K562 (cell line): ENCODE results near the gene IFITM2. TPM values are rescaled to one million over a fixed set of nuclear protein-coding genes. Genes with fewer than 3 reads are reported as not detected.

ENCODE experiments used
- CBX5 ChIP-seq: IDR thresholded peaks from 2 replicates; pipeline ENCODE4 v1.6.1; 2014; ENCODE audit warnings: low read depth, borderline replicate concordance
- CHD4 ChIP-seq: fragments of 200-600 bp; sonication (generic); IDR thresholded peaks from 3 replicates; pipeline ENCODE4 v1.6.1; 2012; ENCODE audit warnings: low read depth, mild to moderate bottlenecking, mixed read lengths, low read length, inconsistent platforms; ENCODE audit not compliant: insufficient read depth, insufficient replicate concordance, poor library complexity, severe bottlenecking
- EGR1 ChIP-seq: fragments of 450-650 bp; conservative IDR thresholded peaks from 2 replicates; pipeline ENCODE4 v1.6.1; 2017; ENCODE audit warnings: mild to moderate bottlenecking
- ELF2 ChIP-seq: fragments of 250-450 bp; sonication (Bioruptor Pico); IDR thresholded peaks from 2 replicates; pipeline ENCODE4 v1.5.0; 2021; ENCODE audit warnings: mild to moderate bottlenecking
- ESRRB ChIP-seq: fragments of 250-450 bp; sonication (Bioruptor Pico); IDR thresholded peaks from 2 replicates; pipeline ENCODE4 v1.5.0; 2020; ENCODE audit warnings: mild to moderate bottlenecking, moderate library complexity, borderline replicate concordance
- FOXJ3 ChIP-seq: sonication (generic); formaldehyde crosslinking; IDR thresholded peaks from 2 replicates; pipeline ENCODE4 v1.4.0; 2020; ENCODE audit warnings: mild to moderate bottlenecking, missing genetic modification reagents
- GTF2E2 ChIP-seq: fragments of 200-800 bp; sonication (Bioruptor generic); IDR thresholded peaks from 2 replicates; pipeline ENCODE4 v1.6.1; 2016; ENCODE audit warnings: missing genetic modification characterization, missing compliant biosample characterization
- PCBP1 ChIP-seq: fragments of 200-400 bp; formaldehyde crosslinking; IDR thresholded peaks from 2 replicates; pipeline ENCODE4 v1.6.1; 2018; ENCODE audit warnings: mild to moderate bottlenecking, low read depth, low read length; ENCODE audit not compliant: poor library complexity, severe bottlenecking
- PHF21A ChIP-seq: fragments of 450-650 bp; IDR thresholded peaks from 2 replicates; pipeline ENCODE4 v1.6.1; 2017; ENCODE audit warnings: low read depth, borderline replicate concordance
- PHF8 ChIP-seq: fragments of 200-600 bp; sonication (generic); IDR thresholded peaks from 2 replicates; pipeline ENCODE4 v1.6.1; 2012; ENCODE audit warnings: mixed run types, mild to moderate bottlenecking, inconsistent platforms, low read length, moderate library complexity, borderline replicate concordance
- SMARCB1 ChIP-seq: IDR thresholded peaks from 2 replicates; pipeline ENCODE4 v1.6.1; 2011; ENCODE audit warnings: improper control_type of control experiment, low read depth; ENCODE audit not compliant: insufficient read length
- SREBF1 ChIP-seq: fragments of 150-350 bp; IDR thresholded peaks from 2 replicates; pipeline ENCODE4 v1.6.1; 2014; ENCODE audit warnings: antibody characterized with exemption, low read depth, low read length, borderline replicate concordance
- TBL1XR1 ChIP-seq, 2 experiments: IDR thresholded peaks; 2 replicates each; pipeline ENCODE4 v1.6.1; 2012; ENCODE audit warnings: improper control_type of control experiment in 2 of 2, low read length in 2 of 2, mild to moderate bottlenecking in 1 of 2
- TRIM28 ChIP-seq: fragments of 450-650 bp; IDR thresholded peaks from 2 replicates; pipeline ENCODE4 v1.6.1; 2017
- ZNF408 ChIP-seq: fragments of 250-450 bp; sonication (Bioruptor Pico); IDR thresholded peaks from 2 replicates; pipeline ENCODE4 v1.4.0; 2020; ENCODE audit warnings: low read depth, mild to moderate bottlenecking, moderate library complexity
- ZNF445 ChIP-seq: fragments of 250-450 bp; sonication (Bioruptor Pico); IDR thresholded peaks from 2 replicates; pipeline ENCODE4 v1.4.0; 2020; ENCODE audit warnings: low read depth, mild to moderate bottlenecking, moderate library complexity
- polyA plus RNA-seq, 8 experiments: library from polyadenylated mRNA; depleted of rRNA in 4 of 8; stranded (reverse) in 5 of 8; unstranded in 3 of 8; fragments of >200 nt; fragmentation: Nextera tagmentation in 2 of 8; fragmentation: Illumina TruSeq in 1 of 8; extraction: Ambion mirVana in 2 of 8; extraction: Trizol in 1 of 8; gene quantifications; 2 replicates each; pipeline versions ENCODE4 v1.2.1 to v1.2.3, GENCODE V29; 2011 to 2014; ENCODE audit warnings: inconsistent platforms in 1 of 8, missing spikeins in 1 of 8
- total RNA-seq, 7 experiments: library from RNA; depleted of rRNA in 6 of 7; stranded (reverse); fragments of >200 nt in 6 of 7; fragmentation: Illumina TruSeq in 2 of 7; extraction: Trizol in 2 of 7; gene quantifications; 2 replicates each; pipeline versions ENCODE4 v1.2.1 to v1.2.3, GENCODE V29; 2011 to 2021; ENCODE audit warnings: low replicate concordance in 1 of 7
- TF ChIP-seq, protein P1 (sequence below), 2 experiments: fragments of 450-650 bp; IDR thresholded peaks; 2 replicates each; pipeline ENCODE4 v1.6.1; 2018; ENCODE audit warnings: mild to moderate bottlenecking in 2 of 2, low read depth in 1 of 2; ENCODE audit not compliant: partially characterized antibody in 2 of 2
- TF ChIP-seq, protein P2 (sequence below): fragments of 150-350 bp; conservative IDR thresholded peaks from 2 replicates; pipeline ENCODE4 v1.6.1; 2014; ENCODE audit warnings: low read length
- TF ChIP-seq, protein P3 (sequence below): fragments of 450-650 bp; IDR thresholded peaks from 2 replicates; pipeline ENCODE4 v1.6.1; 2018; ENCODE audit not compliant: partially characterized antibody

The IFITM2 gene
- total and polyA plus RNA-seq, 9 of the 15 experiments (the other 6 are each of a cell fraction or from before 2014, with no cell fraction given): 52.8 to 4,872 (median 356) TPM

DNA sequence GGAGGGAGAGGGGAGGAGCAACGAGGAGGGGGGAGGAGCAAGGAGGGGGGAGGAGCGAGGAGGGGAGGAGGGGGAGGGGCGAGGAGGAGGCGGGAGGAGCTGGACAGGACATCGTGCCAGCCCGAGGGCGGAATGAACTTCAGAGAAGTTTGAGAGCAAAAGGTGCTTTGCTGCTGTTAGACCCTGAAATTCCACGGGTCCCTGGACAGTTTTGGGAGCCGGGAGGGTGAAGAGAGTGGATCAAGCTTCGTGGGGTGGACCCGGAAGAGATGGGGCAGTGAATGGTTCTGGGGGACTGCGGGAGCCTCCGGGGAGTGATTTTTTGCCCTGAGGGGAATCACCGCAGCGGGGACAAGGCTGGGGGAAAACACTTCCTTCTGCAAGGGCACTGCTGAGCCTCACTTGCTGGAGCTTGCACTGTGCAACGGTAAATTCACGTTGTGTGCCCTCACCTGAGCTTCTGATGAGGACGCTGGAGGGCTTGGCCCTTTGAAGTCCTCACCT lies 40.1 kb upstream of the IFITM2 start (continued):
- TF ChIP-seq ESRRB (no peak), SMARCB1 (no peak), SREBF1 (no peak), CHD4 (no peak), FOXJ3 (no peak), PHF8 (peak; percentile 27; the same call in 1 of the 2 replicates), ELF2 (CRISPR knock-in tag) (no peak), TRIM28 (no peak), GTF2E2 (tag) (no peak), TBL1XR1 (IDR thresholded peaks at IDR 0.05; ENCODE audit: low read length in 2 of 2) (no peak), EGR1 (no peak), PCBP1 (peak; percentile 87), ZNF408 (CRISPR knock-in tag) (no peak), ZNF445 (CRISPR knock-in tag) (no peak), CBX5 (no peak), PHF21A (no peak)
- TF ChIP-seq, protein P1, sequence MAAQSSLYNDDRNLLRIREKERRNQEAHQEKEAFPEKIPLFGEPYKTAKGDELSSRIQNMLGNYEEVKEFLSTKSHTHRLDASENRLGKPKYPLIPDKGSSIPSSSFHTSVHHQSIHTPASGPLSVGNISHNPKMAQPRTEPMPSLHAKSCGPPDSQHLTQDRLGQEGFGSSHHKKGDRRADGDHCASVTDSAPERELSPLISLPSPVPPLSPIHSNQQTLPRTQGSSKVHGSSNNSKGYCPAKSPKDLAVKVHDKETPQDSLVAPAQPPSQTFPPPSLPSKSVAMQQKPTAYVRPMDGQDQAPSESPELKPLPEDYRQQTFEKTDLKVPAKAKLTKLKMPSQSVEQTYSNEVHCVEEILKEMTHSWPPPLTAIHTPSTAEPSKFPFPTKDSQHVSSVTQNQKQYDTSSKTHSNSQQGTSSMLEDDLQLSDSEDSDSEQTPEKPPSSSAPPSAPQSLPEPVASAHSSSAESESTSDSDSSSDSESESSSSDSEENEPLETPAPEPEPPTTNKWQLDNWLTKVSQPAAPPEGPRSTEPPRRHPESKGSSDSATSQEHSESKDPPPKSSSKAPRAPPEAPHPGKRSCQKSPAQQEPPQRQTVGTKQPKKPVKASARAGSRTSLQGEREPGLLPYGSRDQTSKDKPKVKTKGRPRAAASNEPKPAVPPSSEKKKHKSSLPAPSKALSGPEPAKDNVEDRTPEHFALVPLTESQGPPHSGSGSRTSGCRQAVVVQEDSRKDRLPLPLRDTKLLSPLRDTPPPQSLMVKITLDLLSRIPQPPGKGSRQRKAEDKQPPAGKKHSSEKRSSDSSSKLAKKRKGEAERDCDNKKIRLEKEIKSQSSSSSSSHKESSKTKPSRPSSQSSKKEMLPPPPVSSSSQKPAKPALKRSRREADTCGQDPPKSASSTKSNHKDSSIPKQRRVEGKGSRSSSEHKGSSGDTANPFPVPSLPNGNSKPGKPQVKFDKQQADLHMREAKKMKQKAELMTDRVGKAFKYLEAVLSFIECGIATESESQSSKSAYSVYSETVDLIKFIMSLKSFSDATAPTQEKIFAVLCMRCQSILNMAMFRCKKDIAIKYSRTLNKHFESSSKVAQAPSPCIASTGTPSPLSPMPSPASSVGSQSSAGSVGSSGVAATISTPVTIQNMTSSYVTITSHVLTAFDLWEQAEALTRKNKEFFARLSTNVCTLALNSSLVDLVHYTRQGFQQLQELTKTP (IDR thresholded peaks at IDR 0.05; ENCODE audit: low read depth in 1 of 2, partially characterized antibody in 2 of 2): peak in 1 of 2 experiments; percentile 40
- TF ChIP-seq, protein P2, sequence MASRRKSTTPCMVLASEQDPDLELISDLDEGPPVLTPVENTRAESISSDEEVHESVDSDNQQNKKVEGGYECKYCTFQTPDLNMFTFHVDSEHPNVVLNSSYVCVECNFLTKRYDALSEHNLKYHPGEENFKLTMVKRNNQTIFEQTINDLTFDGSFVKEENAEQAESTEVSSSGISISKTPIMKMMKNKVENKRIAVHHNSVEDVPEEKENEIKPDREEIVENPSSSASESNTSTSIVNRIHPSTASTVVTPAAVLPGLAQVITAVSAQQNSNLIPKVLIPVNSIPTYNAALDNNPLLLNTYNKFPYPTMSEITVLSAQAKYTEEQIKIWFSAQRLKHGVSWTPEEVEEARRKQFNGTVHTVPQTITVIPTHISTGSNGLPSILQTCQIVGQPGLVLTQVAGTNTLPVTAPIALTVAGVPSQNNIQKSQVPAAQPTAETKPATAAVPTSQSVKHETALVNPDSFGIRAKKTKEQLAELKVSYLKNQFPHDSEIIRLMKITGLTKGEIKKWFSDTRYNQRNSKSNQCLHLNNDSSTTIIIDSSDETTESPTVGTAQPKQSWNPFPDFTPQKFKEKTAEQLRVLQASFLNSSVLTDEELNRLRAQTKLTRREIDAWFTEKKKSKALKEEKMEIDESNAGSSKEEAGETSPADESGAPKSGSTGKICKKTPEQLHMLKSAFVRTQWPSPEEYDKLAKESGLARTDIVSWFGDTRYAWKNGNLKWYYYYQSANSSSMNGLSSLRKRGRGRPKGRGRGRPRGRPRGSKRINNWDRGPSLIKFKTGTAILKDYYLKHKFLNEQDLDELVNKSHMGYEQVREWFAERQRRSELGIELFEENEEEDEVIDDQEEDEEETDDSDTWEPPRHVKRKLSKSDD: no peak
- TF ChIP-seq, protein P3, sequence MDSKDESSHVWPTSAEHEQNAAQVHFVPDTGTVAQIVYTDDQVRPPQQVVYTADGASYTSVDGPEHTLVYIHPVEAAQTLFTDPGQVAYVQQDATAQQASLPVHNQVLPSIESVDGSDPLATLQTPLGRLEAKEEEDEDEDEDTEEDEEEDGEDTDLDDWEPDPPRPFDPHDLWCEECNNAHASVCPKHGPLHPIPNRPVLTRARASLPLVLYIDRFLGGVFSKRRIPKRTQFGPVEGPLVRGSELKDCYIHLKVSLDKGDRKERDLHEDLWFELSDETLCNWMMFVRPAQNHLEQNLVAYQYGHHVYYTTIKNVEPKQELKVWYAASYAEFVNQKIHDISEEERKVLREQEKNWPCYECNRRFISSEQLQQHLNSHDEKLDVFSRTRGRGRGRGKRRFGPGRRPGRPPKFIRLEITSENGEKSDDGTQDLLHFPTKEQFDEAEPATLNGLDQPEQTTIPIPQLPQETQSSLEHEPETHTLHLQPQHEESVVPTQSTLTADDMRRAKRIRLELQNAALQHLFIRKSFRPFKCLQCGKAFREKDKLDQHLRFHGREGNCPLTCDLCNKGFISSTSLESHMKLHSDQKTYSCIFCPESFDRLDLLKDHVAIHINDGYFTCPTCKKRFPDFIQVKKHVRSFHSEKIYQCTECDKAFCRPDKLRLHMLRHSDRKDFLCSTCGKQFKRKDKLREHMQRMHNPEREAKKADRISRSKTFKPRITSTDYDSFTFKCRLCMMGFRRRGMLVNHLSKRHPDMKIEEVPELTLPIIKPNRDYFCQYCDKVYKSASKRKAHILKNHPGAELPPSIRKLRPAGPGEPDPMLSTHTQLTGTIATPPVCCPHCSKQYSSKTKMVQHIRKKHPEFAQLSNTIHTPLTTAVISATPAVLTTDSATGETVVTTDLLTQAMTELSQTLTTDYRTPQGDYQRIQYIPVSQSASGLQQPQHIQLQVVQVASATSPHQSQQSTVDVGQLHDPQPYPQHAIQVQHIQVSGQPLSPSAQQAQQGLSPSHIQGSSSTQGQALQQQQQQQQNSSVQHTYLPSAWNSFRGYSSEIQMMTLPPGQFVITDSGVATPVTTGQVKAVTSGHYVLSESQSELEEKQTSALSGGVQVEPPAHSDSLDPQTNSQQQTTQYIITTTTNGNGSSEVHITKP: no peak
